ENCODE measurements around the gene GALNT10.

DNA sequence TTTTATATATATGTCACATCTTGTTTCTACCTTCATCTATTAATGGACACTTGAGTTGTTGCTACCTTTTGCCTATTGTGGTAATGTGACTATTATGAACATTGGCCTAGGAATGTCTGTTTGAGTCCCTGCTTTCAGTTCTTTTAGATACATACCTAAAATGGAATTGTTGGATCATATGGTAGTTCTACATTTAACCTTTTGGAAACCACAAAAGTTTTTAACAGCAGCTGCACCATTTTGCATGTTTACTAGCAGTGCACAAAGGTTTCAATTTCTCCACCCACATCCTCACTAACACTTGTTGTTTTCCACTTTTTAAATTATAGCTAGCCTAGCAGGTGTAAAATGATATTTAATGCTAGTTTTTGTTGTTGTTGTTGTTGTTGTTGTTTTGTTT lies 88.4 kb downstream of the GALNT10 start:
- TF ChIP-seq, protein P1, sequence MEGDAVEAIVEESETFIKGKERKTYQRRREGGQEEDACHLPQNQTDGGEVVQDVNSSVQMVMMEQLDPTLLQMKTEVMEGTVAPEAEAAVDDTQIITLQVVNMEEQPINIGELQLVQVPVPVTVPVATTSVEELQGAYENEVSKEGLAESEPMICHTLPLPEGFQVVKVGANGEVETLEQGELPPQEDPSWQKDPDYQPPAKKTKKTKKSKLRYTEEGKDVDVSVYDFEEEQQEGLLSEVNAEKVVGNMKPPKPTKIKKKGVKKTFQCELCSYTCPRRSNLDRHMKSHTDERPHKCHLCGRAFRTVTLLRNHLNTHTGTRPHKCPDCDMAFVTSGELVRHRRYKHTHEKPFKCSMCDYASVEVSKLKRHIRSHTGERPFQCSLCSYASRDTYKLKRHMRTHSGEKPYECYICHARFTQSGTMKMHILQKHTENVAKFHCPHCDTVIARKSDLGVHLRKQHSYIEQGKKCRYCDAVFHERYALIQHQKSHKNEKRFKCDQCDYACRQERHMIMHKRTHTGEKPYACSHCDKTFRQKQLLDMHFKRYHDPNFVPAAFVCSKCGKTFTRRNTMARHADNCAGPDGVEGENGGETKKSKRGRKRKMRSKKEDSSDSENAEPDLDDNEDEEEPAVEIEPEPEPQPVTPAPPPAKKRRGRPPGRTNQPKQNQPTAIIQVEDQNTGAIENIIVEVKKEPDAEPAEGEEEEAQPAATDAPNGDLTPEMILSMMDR (IDR thresholded peaks at IDR 0.05): no peak
- no peak for TF ChIP-seq EP300 (IDR thresholded peaks at IDR 0.05)
- TF ChIP-seq POLR2AphosphoS5 (IDR thresholded peaks at IDR 0.05): no peak
- no peak for TF ChIP-seq POLR2A (IDR thresholded peaks at IDR 0.05)

Data from suprapubic skin (tissue), 4 donors.